GM23248 (cell line): ENCODE data around the gene POU5F2. TPM values are rescaled to one million over a fixed set of nuclear protein-coding genes. Genes with fewer than 3 reads are reported as not detected.
A peak's percentile ranks its signal among the peaks of the same experiment; 100 is the strongest.

Source experiments
- DNase-seq: peaks from one replicate; pipeline ENCODE4 v3.0.0-alpha.2; 2015
- H2AFZ ChIP-seq: fragments of 200-600 bp; sonication (generic); 2 replicates; pipeline ENCODE4 v1.6.1; 2016; ENCODE audit warnings: antibody characterized with exemption
- H3F3A ChIP-seq: fragments of 200-600 bp; sonication (generic); 2 replicates; pipeline ENCODE4 v1.6.1; 2016; ENCODE audit warnings: mild to moderate bottlenecking, antibody characterized with exemption, mixed run types; ENCODE audit not compliant: insufficient read depth
- H3K27ac ChIP-seq: fragments of 200-600 bp; sonication (generic); 2 replicates; pipeline ENCODE4 v1.5.1; 2016; ENCODE audit warnings: mild to moderate bottlenecking
- H3K27me3 ChIP-seq: fragments of 200-600 bp; sonication (generic); replicated peaks from 2 replicates; pipeline ENCODE4 v1.6.1; 2016; ENCODE audit warnings: mild to moderate bottlenecking; ENCODE audit not compliant: insufficient read depth
- H3K36me3 ChIP-seq: fragments of 200-600 bp; sonication (generic); 2 replicates; pipeline ENCODE4 v1.6.1; 2016; ENCODE audit warnings: low read depth, mild to moderate bottlenecking
- H3K4me1 ChIP-seq: fragments of 200-600 bp; sonication (generic); 2 replicates; pipeline ENCODE4 v1.6.1; 2016; ENCODE audit warnings: mild to moderate bottlenecking; ENCODE audit not compliant: insufficient read depth
- H3K4me2 ChIP-seq: fragments of 200-600 bp; sonication (generic); one replicate; pipeline ENCODE4 v1.6.1; 2016; ENCODE audit warnings: mild to moderate bottlenecking; ENCODE audit not compliant: unreplicated experiment
- H3K4me3 ChIP-seq: fragments of 200-600 bp; sonication (generic); 2 replicates; pipeline ENCODE4 v1.5.1; 2016; ENCODE audit warnings: mild to moderate bottlenecking
- H3K79me2 ChIP-seq: fragments of 200-600 bp; sonication (generic); 2 replicates; pipeline ENCODE4 v1.6.1; 2016; ENCODE audit warnings: mild to moderate bottlenecking; ENCODE audit not compliant: insufficient read depth
- H3K9ac ChIP-seq: fragments of 200-600 bp; sonication (generic); 2 replicates; pipeline ENCODE4 v1.6.1; 2016; ENCODE audit warnings: mild to moderate bottlenecking
- H3K9me2 ChIP-seq: fragments of 200-600 bp; sonication (generic); 2 replicates; pipeline ENCODE4 v1.6.1; 2016; ENCODE audit warnings: mixed run types, mild to moderate bottlenecking, moderate library complexity; ENCODE audit not compliant: insufficient read depth
- H3K9me3 ChIP-seq: fragments of 200-600 bp; sonication (generic); one replicate; pipeline ENCODE4 v1.6.1; 2017; ENCODE audit warnings: low read depth
- H4K20me1 ChIP-seq: fragments of 200-600 bp; sonication (generic); 2 replicates; pipeline ENCODE4 v1.6.0; 2016; ENCODE audit not compliant: insufficient read depth
- EZH2 ChIP-seq: fragments of 200-600 bp; sonication (generic); IDR thresholded peaks from 2 replicates; pipeline ENCODE4 v1.6.1; 2018; ENCODE audit warnings: antibody characterized with exemption, mild to moderate bottlenecking; ENCODE audit not compliant: insufficient read depth, poor library complexity, severe bottlenecking
- EZH2phosphoT487 ChIP-seq: fragments of 200-600 bp; sonication (generic); IDR thresholded peaks from 2 replicates; pipeline ENCODE4 v1.6.1; 2018; ENCODE audit warnings: antibody characterized with exemption, moderate library complexity, mild to moderate bottlenecking, low read depth; ENCODE audit not compliant: insufficient read depth
- WGBS, 2 experiments: methylation state at CpG; one replicate each; pipeline ENCODE4 v1.1.6; 2015 to 2017; ENCODE audit warnings: low lambda C conversion rate in 2 of 2, low coverage in 1 of 2; ENCODE audit errors: missing lambda C conversion rate in 2 of 2; 5-methylcytosine and 5-hydroxymethylcytosine counted together
- in situ Hi-C: fragments of 300-500 bp; cut with MboI; formaldehyde crosslinking; loops from 2 replicates; pipeline ENCODE4 v1.15.0; 2020
- polyA plus RNA-seq: library from polyadenylated mRNA; unstranded; fragments of >200 nt; fragmentation: Nextera tagmentation; extraction: Ambion mirVana; gene quantifications from 2 replicates; pipeline ENCODE4 v1.2.1, GENCODE V29; 2016
- total RNA-seq: library from RNA; depleted of rRNA; stranded (reverse); fragments of >200 nt; shearing (Covaris generic); gene quantifications from 2 replicates; pipeline ENCODE4 v1.2.3, GENCODE V29; 2014

POU5F2 gene
- total and polyA plus RNA-seq, 2 experiments from 2014 or later: 0.16 to 0.32 TPM

DNA sequence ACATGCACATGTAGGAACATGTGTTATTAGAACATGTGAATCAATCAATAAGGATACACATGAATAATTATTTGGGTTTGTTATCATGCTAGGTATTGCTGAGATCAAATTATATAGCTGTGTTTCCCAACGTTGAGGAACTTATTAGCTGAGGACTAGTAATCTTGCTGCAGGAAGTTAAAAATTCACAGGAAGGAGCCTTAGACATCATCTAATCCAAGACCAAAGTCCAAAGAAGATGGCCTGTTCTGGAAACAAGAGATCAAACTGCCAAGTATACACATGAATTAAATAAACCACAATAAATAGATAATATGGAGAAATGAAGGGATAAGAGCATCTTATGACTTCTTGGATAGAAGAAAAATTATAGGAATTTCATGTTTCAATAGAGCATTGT lies 19.9 kb downstream of the POU5F2 start:
- no peak for DNase-seq
- H3K79me2 ChIP-seq: no peaks in the 10 kb centered on the region
- 89 to 96% methylated on average over 1 of the region's 1 CpG for WGBS, 2 experiments
- in situ Hi-C loops: no loop called here
- H3K4me1 ChIP-seq: no peaks in the 10 kb centered on the region
- no peaks in the 10 kb centered on the region for H3K27me3 ChIP-seq
- H3F3A ChIP-seq: no peaks in the 10 kb centered on the region
- no peak overlapping the region for H3K4me3 ChIP-seq
- H3K9me2 ChIP-seq: no peaks in the 10 kb centered on the region; the same call in 1 of the 2 replicates
- H3K9me3 ChIP-seq: no peaks in the 10 kb centered on the region
- H3K9ac ChIP-seq: no peak overlapping the region
- no peaks in the 10 kb centered on the region for H3K36me3 ChIP-seq
- H4K20me1 ChIP-seq: no peaks in the 10 kb centered on the region
- H3K27ac ChIP-seq: no peak overlapping the region
- TF ChIP-seq EZH2phosphoT487 (no peak), EZH2 (no peak)
- no peak overlapping the region for H3K4me2 ChIP-seq
- H2AFZ ChIP-seq: no peak overlapping the region

DNA sequence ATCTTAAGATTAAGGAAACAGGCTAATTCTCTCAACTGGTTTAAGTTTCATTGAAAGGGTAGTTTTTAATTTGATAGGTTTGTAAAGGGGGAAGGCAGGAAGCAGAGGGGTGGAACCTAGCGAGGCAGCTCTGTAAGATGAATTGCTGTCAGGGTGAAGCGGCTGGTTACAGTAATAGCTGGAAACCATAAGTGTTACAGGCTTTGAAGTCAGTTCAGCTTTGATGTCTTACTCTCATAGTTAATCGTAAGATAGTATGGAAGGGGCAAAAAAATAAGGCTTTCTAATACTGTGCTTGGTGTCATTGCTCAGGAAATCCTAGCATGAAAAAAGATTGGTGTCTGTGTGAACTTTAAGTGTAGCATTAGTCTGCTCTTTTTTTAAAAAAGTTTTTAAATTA lies 20.3 kb downstream of the POU5F2 start:
- no peak for DNase-seq
- Histone ChIP-seq H3K9me2 (no peaks in the 10 kb centered on the region; the same call in 1 of the 2 replicates), H2AFZ (no peak overlapping the region), H3K27ac (no peak overlapping the region), H4K20me1 (no peaks in the 10 kb centered on the region), H3K36me3 (no peaks in the 10 kb centered on the region), H3K27me3 (no peaks in the 10 kb centered on the region), H3K4me1 (no peaks in the 10 kb centered on the region), H3F3A (no peaks in the 10 kb centered on the region), H3K9ac (no peak overlapping the region), H3K4me3 (no peak overlapping the region), H3K79me2 (no peaks in the 10 kb centered on the region), H3K4me2 (no peak overlapping the region), H3K9me3 (no peaks in the 10 kb centered on the region)
- TF ChIP-seq EZH2phosphoT487: no peak
- no peak for TF ChIP-seq EZH2
- in situ Hi-C loops: no loop called here
- 92 to 96% methylated on average over 3 of the region's 3 CpGs for WGBS, 2 experiments

DNA sequence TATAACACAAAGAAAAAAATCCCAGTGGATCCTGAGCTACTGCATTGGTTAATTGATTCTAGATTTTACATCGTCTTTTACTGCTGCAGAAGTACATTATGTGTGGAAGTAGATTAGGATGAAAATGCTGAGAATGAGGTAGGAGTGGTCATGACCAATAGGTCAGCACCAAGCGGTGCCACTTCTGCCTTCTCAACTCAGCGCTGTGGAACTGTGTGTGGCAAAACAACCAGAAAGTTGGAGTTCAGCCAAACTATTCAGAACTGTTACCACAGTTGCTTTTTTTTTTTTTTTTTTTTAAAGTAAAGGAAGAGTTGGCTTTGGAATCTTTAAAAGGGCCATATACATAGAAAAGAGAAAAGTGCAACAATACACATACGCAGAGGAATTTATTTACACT lies 24.2 kb downstream of the POU5F2 start:
- no peak overlapping the region for H3K4me3 ChIP-seq
- no peaks in the 10 kb centered on the region for H3K9me2 ChIP-seq
- H3K9me3 ChIP-seq: no peaks in the 10 kb centered on the region
- in situ Hi-C loops: no loop called here
- TF ChIP-seq EZH2 (no peak), EZH2phosphoT487 (no peak)
- no peaks in the 10 kb centered on the region for H3F3A ChIP-seq
- H3K4me2 ChIP-seq: no peak overlapping the region
- DNase-seq: peak; percentile 56
- no peaks in the 10 kb centered on the region for H3K36me3 ChIP-seq
- no peaks in the 10 kb centered on the region for H3K27me3 ChIP-seq
- no peak overlapping the region for H3K27ac ChIP-seq
- H3K4me1 ChIP-seq: no peaks in the 10 kb centered on the region
- WGBS, 2 experiments: 70 to 72% methylated on average over 4 of the region's 4 CpGs
- H3K9ac ChIP-seq: no peak overlapping the region
- H2AFZ ChIP-seq: no peak overlapping the region
- H4K20me1 ChIP-seq: no peaks in the 10 kb centered on the region
- H3K79me2 ChIP-seq: no peaks in the 10 kb centered on the region

DNA sequence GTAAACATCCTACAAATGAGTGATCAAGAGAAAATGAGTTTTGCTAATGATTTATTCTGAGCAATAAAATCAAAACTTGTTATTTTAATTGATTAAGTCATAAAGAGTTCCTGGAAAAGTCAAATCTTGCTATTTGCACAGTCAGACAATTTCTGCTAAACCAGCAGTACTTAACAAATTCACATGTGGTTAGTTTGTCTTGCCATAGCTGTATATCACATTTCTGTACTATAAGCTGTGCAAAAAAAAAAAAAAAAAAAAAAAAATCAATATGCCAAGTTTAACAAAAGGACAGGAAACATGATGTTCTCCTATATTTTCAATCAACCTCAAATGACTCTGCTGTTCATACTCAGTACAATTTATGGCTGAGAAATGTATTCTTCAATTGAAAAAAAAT lies 24.9 kb downstream of the POU5F2 start:
- H2AFZ ChIP-seq: no peak overlapping the region
- DNase-seq: no peak
- no peak overlapping the region for H3K27ac ChIP-seq
- H3K4me3 ChIP-seq: no peak overlapping the region
- H3K4me2 ChIP-seq: no peak overlapping the region
- H3K4me1 ChIP-seq: no peaks in the 10 kb centered on the region
- no peaks in the 10 kb centered on the region for H3K79me2 ChIP-seq
- H3K9me3 ChIP-seq: no peaks in the 10 kb centered on the region
- no peaks in the 10 kb centered on the region for H3K36me3 ChIP-seq
- in situ Hi-C loops: no loop called here
- H3K27me3 ChIP-seq: no peaks in the 10 kb centered on the region
- H4K20me1 ChIP-seq: no peaks in the 10 kb centered on the region
- no peak overlapping the region for H3K9ac ChIP-seq
- H3F3A ChIP-seq: no peaks in the 10 kb centered on the region
- H3K9me2 ChIP-seq: no peaks in the 10 kb centered on the region
- no peak for TF ChIP-seq EZH2phosphoT487
- TF ChIP-seq EZH2: no peak

DNA sequence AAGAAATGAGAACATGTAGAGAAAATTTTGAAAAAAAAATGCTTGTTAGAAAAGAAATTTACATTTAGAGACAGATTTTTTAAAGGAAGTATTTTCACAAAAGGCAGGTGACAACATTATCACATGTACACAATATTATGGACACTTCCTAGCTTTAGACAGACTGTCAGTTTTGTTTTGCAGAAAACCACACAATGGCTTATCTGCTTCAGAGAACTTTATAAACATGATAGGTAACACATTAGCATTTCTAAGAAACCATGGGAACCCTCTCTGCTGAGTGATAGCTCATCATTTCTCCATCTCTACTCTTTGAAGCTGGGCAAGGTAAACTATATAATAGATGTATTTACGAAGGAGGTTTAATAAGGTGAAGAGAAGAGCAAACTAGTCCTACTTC lies 25.6 kb downstream of the POU5F2 start:
- in situ Hi-C loops: no loop called here

More for the DNA sequence above, 25.6 kb downstream of the POU5F2 start:
- Histone ChIP-seq H3K36me3 (no peaks in the 10 kb centered on the region), H3K79me2 (no peaks in the 10 kb centered on the region), H3K4me3 (no peak overlapping the region), H3K9me2 (no peaks in the 10 kb centered on the region), H3K27ac (no peak overlapping the region), H3K9ac (no peak overlapping the region), H3K9me3 (no peaks in the 10 kb centered on the region), H3K4me1 (no peaks in the 10 kb centered on the region), H3F3A (no peaks in the 10 kb centered on the region), H4K20me1 (no peaks in the 10 kb centered on the region), H2AFZ (no peak overlapping the region), H3K4me2 (no peak overlapping the region), H3K27me3 (no peaks in the 10 kb centered on the region)
- TF ChIP-seq EZH2phosphoT487: no peak
- no peak for TF ChIP-seq EZH2
- 89 to 96% methylated on average over 1 of the region's 1 CpG for WGBS, 2 experiments
- DNase-seq: no peak
